Testis (tissue), 2 donors: Measurements from ENCODE around the gene PRUNE1.

ENCODE experiments used
- CTCF ChIP-seq, 3 experiments: fragments of 450-650 bp in 2 of 3; fragments of 200-600 bp in 1 of 3; sonication (generic) in 1 of 3; IDR thresholded peaks; one replicate each; pipeline ENCODE4 v1.5.1; 2016 to 2019; ENCODE audit warnings: antibody characterized with exemption in 3 of 3, mild to moderate bottlenecking in 2 of 3, moderate library complexity in 1 of 3
- POLR2A ChIP-seq: fragments of 450-650 bp; IDR thresholded peaks from one replicate; pipeline ENCODE4 v1.6.1; 2017; ENCODE audit warnings: antibody characterized with exemption, mild to moderate bottlenecking, moderate library complexity

- TF ChIP-seq CTCF (IDR thresholded peaks at IDR 0.05) = no peak
- no peak for TF ChIP-seq POLR2A
Observed at GRCh38 chr1:151061704-151062103, 53.5 kb downstream of the PRUNE1 start.
